Neural progenitor cell (in vitro differentiated cells): Measurements from ENCODE around the gene TMEM109. TPM values are rescaled to one million over a fixed set of nuclear protein-coding genes. Genes with fewer than 3 reads are reported as not detected.

Experiments used
- DNase-seq: peaks from one replicate; pipeline ENCODE4 v3.0.0-alpha.2; 2016; ENCODE audit warnings: low spot score
- H2AFZ ChIP-seq: fragments of 200-600 bp; sonication (generic); replicated peaks from 2 replicates; pipeline ENCODE4 v1.6.1; 2016; ENCODE audit warnings: antibody characterized with exemption
- H3F3A ChIP-seq: fragments of 200-600 bp; sonication (generic); 2 replicates; pipeline ENCODE4 v1.6.1; 2016; ENCODE audit warnings: antibody characterized with exemption, low read depth
- H3K27ac ChIP-seq: fragments of 200-600 bp; sonication (generic); 2 replicates; pipeline ENCODE4 v1.5.1; 2016; ENCODE audit warnings: mild to moderate bottlenecking
- H3K27me3 ChIP-seq: fragments of 200-600 bp; sonication (generic); 2 replicates; pipeline ENCODE4 v1.6.1; 2016; ENCODE audit warnings: mild to moderate bottlenecking, moderate library complexity
- H3K36me3 ChIP-seq: fragments of 200-600 bp; sonication (generic); 2 replicates; pipeline ENCODE4 v1.5.1; 2016
- H3K4me1 ChIP-seq: fragments of 200-600 bp; sonication (generic); 2 replicates; pipeline ENCODE4 v1.6.1; 2016; ENCODE audit warnings: mixed run types
- H3K4me2 ChIP-seq: fragments of 200-600 bp; sonication (generic); 2 replicates; pipeline ENCODE4 v1.6.1; 2016
- H3K4me3 ChIP-seq: fragments of 200-600 bp; sonication (generic); 2 replicates; pipeline ENCODE4 v1.5.1; 2016
- H3K79me2 ChIP-seq: fragments of 200-600 bp; sonication (generic); 2 replicates; pipeline ENCODE4 v1.6.1; 2016; ENCODE audit warnings: low read depth
- H3K9ac ChIP-seq: fragments of 200-600 bp; sonication (generic); 2 replicates; pipeline ENCODE4 v1.6.1; 2016
- H3K9me3 ChIP-seq: fragments of 200-600 bp; sonication (generic); 2 replicates; pipeline ENCODE4 v1.5.1; 2016; ENCODE audit warnings: low read depth
- H4K20me1 ChIP-seq: fragments of 200-600 bp; sonication (generic); 2 replicates; pipeline ENCODE4 v1.6.1; 2016; ENCODE audit warnings: low read depth
- H3K27ac Mint-ChIP-seq: 3 replicates; pipeline ENCODE4 v1.8.0; 2021; ENCODE audit warnings: mixed read lengths
- H3K27me3 Mint-ChIP-seq: 2 replicates; pipeline ENCODE4 v1.8.0; 2022; ENCODE audit warnings: low read depth, mild to moderate bottlenecking, inconsistent platforms, moderate library complexity, mixed read lengths; ENCODE audit not compliant: insufficient read depth
- H3K36me3 Mint-ChIP-seq: 3 replicates; pipeline ENCODE4 v1.8.0; 2021; ENCODE audit warnings: mixed read lengths
- H3K4me1 Mint-ChIP-seq: 3 replicates; pipeline ENCODE4 v1.8.0; 2021; ENCODE audit warnings: mixed read lengths
- H3K4me3 Mint-ChIP-seq: 3 replicates; pipeline ENCODE4 v1.8.0; 2021; ENCODE audit warnings: mild to moderate bottlenecking, moderate library complexity, mixed read lengths
- H3K9me3 Mint-ChIP-seq: 3 replicates; pipeline ENCODE4 v1.8.0; 2020; ENCODE audit warnings: mixed read lengths
- EZH2 ChIP-seq: fragments of 200-600 bp; sonication (generic); IDR thresholded peaks from 2 replicates; pipeline ENCODE4 v1.6.1; 2017; ENCODE audit warnings: antibody characterized with exemption, mild to moderate bottlenecking, moderate library complexity
- EZH2phosphoT487 ChIP-seq: fragments of 200-600 bp; sonication (generic); IDR thresholded peaks from 2 replicates; pipeline ENCODE4 v1.6.1; 2017; ENCODE audit warnings: antibody characterized with exemption
- total RNA-seq: library from RNA; depleted of rRNA; stranded (reverse); fragments of >200 nt; gene quantifications from 2 replicates; pipeline ENCODE4 v1.2.3, GENCODE V29; 2015; ENCODE audit warnings: low replicate concordance
- TF ChIP-seq, protein P1 (sequence below): fragments of 200-600 bp; sonication (generic); IDR thresholded peaks from 2 replicates; pipeline ENCODE4 v1.5.1; 2017; ENCODE audit warnings: antibody characterized with exemption, mild to moderate bottlenecking

TMEM109 gene
- total RNA-seq, 1 donor from 2014 or later, result 22.4 TPM

DNA sequence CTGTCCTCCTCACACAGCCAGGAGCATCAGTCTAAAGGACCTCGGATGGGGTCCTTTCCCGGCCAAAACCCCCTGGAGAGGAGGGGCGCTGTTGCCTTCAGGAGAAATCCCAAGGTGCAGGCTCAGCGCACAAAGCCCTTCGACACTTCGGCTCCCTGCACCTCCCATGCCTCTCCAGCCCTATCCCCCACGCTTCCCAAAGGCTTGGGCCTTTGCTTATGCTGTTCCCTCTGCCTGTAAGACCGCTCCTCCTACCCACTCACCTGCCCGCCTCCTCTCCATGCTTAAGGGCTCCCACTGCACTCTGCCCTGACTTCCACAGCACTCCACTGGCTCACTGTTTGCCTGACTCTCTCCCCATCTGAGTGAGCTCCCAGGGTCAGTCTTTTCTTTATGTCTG, 24.5 kb downstream of the TMEM109 start:
- no peak overlapping the region for H3K4me2 ChIP-seq
- H3K4me1 ChIP-seq, result no peaks in the 10 kb centered on the region
- Mint-ChIP-seq H3K36me3 (peaks cover 11% of the 10 kb centered on the region), H3K9me3 (no peaks in the 10 kb centered on the region), H3K4me1 (peaks cover 13% of the 10 kb centered on the region), H3K27me3 (peaks cover 12% of the 10 kb centered on the region), H3K4me3 (no peak overlapping the region), H3K27ac (no peak overlapping the region)
- H3K79me2 ChIP-seq, result no peaks in the 10 kb centered on the region
- H3K27ac ChIP-seq, result no peak overlapping the region
- DNase-seq, result no peak
- H3K36me3 ChIP-seq, result no peaks in the 10 kb centered on the region
- H3F3A ChIP-seq, result no peaks in the 10 kb centered on the region
- H2AFZ ChIP-seq, result no peak overlapping the region
- H3K9me3 ChIP-seq, result no peaks in the 10 kb centered on the region
- no peak overlapping the region for H3K9ac ChIP-seq
- no peaks in the 10 kb centered on the region for H3K27me3 ChIP-seq
- H3K4me3 ChIP-seq, result no peak overlapping the region
- no peak for TF ChIP-seq EZH2
- no peak for TF ChIP-seq EZH2phosphoT487
- TF ChIP-seq, protein P1, sequence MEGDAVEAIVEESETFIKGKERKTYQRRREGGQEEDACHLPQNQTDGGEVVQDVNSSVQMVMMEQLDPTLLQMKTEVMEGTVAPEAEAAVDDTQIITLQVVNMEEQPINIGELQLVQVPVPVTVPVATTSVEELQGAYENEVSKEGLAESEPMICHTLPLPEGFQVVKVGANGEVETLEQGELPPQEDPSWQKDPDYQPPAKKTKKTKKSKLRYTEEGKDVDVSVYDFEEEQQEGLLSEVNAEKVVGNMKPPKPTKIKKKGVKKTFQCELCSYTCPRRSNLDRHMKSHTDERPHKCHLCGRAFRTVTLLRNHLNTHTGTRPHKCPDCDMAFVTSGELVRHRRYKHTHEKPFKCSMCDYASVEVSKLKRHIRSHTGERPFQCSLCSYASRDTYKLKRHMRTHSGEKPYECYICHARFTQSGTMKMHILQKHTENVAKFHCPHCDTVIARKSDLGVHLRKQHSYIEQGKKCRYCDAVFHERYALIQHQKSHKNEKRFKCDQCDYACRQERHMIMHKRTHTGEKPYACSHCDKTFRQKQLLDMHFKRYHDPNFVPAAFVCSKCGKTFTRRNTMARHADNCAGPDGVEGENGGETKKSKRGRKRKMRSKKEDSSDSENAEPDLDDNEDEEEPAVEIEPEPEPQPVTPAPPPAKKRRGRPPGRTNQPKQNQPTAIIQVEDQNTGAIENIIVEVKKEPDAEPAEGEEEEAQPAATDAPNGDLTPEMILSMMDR, result no peak
- peaks cover under 1% of the 10 kb centered on the region for H4K20me1 ChIP-seq

DNA sequence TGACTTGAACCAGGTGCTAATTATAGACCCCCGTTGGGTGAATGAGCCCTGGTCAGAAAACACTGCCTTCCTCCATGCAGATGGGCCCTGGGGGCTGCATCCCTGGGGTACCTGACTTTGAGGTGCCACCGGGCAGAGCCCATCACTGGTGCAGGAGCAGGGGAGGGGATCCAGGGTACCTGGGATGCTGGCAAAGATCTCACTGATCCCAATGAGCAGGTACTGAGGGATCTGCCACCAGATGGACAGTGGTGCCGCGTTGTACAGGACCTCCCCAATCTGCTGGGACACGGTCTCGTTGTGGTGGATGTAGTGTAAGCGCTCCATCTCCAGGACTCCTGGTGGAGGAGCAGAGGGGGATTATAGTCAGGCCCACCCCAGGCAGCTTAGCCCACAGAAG, 25.3 kb downstream of the TMEM109 start:
- H3K79me2 ChIP-seq, result no peaks in the 10 kb centered on the region
- TF ChIP-seq EZH2 (no peak), EZH2phosphoT487 (no peak)
- TF ChIP-seq, protein P1, result no peak
- no peak overlapping the region for H2AFZ ChIP-seq
- no peaks in the 10 kb centered on the region for H3K4me1 ChIP-seq
- no peak overlapping the region for H3K4me2 ChIP-seq
- H3K27ac ChIP-seq, result no peak overlapping the region
- no peaks in the 10 kb centered on the region for H3F3A ChIP-seq
- H3K36me3 Mint-ChIP-seq, result peaks cover 7% of the 10 kb centered on the region
- H3K4me3 Mint-ChIP-seq, result no peak overlapping the region
- no peaks in the 10 kb centered on the region for H3K27me3 ChIP-seq
- DNase-seq, result no peak
- peaks cover 13% of the 10 kb centered on the region for H3K4me1 Mint-ChIP-seq
- no peaks in the 10 kb centered on the region for H3K9me3 Mint-ChIP-seq
- peaks cover 10% of the 10 kb centered on the region for H3K27me3 Mint-ChIP-seq
- H3K4me3 ChIP-seq, result no peak overlapping the region
- no peaks in the 10 kb centered on the region for H3K9me3 ChIP-seq
- H3K27ac Mint-ChIP-seq, result no peak overlapping the region
- H4K20me1 ChIP-seq, result no peaks in the 10 kb centered on the region
- H3K36me3 ChIP-seq, result no peaks in the 10 kb centered on the region
- no peak overlapping the region for H3K9ac ChIP-seq

DNA sequence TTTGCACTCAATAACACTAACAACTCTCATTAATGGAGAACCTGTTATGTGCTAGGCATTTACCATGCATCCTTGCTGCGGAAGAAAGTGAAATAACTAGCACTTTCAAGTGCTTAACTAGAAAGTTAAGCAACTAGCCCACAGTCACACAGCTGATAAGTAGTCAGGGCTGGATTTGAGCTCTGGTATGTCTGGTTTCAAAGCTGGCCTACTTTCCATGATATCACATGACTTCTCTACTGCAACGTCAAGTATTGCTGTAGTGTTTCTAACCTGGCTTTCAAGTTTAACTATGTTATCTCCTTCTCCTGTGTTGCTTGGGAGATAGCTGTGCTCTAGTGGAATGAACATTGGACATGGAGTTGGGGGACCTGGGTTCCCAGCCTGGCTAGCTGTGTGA, 25.9 kb downstream of the TMEM109 start:
- Histone ChIP-seq H3K27ac (no peak overlapping the region), H3K4me2 (no peak overlapping the region), H3K9ac (no peak overlapping the region), H3K4me1 (no peaks in the 10 kb centered on the region), H3K9me3 (no peaks in the 10 kb centered on the region), H3K27me3 (no peaks in the 10 kb centered on the region), H2AFZ (no peak overlapping the region), H3K36me3 (no peaks in the 10 kb centered on the region), H3K79me2 (no peaks in the 10 kb centered on the region), H4K20me1 (no peaks in the 10 kb centered on the region), H3K4me3 (no peak overlapping the region), H3F3A (no peaks in the 10 kb centered on the region)
- TF ChIP-seq, protein P1, result no peak
- TF ChIP-seq EZH2phosphoT487 (no peak), EZH2 (no peak)
- Mint-ChIP-seq H3K4me3 (no peak overlapping the region), H3K27me3 (peaks cover 10% of the 10 kb centered on the region), H3K9me3 (no peaks in the 10 kb centered on the region), H3K4me1 (peaks cover 14% of the 10 kb centered on the region), H3K36me3 (peaks cover 7% of the 10 kb centered on the region), H3K27ac (no peak overlapping the region)
- DNase-seq, result no peak
